ENCODE results near the gene HDAC9.

HDAC9 gene
- 2.1 to 3.4 reads per million in 2 experiments for total RNA-seq

DNA sequence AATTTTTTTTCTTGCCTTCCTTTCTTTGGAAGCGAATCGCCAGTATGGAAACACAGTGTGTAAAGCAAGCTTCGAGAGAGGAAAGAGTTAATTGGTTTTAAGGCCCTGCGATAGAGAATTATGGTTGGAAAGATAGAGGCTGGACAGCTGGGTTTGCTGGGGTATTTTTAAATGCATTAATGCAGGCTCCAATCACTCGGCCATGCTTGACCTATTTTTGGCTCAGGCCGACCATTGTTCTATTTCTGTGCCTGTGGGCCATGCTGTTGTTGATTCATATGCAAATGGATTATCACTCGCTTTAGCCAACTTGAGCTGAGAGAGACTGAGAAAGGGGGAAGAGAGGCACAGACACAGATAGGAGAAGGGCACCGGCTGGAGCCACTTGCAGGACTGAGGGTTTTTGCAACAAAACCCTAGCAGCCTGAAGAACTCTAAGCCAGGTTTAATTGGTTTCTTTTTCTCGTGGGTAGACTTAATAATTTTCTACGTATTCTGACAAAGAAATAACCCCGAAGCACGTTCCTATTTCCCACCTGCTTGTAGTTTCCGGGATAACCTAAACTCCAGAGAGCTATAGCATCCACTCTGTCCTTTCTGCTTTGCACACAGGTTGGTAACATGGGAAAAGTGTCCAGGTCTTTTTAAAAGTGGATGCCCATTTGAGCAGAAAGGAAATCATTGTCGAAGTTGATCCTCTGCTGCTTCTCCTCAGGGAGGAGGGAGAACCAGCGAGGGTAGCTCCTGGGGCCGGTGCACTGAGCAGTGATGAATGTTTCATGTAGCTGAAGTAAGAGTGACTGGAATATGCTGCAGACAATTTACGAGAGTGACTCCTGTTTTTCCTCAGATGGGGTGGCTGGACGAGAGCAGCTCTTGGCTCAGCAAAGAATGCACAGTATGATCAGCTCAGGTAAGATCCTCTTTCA, at the start of gene HDAC9:
HDAC9 (plus strand) TSS at position 338 of the 929 bp plus-strand sequence; CDS start at position 892, 554 bp downstream.
- no peak for DNase-seq (ENCODE audit: low read depth)

DNA sequence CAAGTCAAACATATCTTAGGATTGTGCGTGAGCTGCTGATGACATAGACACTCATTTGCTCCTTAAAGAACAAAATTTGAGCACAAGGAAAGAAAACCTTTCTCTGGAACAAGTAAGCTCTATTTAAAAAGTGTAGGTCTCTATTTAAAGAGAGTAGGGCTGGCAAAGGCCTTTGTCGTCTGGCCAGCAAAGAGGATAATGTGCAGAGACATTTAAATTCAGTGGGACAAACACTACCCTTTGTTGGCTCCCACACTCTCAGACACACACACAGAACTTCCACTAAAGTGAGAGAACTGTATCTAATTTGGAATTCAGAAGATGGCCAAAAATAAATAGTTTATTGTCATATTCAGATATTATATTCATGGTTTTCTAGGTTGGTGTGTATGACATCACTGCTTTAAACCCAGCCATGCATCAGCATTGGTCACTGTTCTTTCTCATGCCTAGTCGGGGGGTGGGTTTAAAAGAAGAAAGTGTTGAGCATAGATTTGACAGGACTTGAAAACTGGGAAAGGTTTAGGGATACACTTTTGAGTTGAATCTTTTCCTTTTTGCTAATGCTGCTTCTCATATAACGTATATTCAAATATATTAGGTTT, 49.5 kb upstream of the HDAC9 start:
- DNase-seq (ENCODE audit: low read depth) = no peak

DNA sequence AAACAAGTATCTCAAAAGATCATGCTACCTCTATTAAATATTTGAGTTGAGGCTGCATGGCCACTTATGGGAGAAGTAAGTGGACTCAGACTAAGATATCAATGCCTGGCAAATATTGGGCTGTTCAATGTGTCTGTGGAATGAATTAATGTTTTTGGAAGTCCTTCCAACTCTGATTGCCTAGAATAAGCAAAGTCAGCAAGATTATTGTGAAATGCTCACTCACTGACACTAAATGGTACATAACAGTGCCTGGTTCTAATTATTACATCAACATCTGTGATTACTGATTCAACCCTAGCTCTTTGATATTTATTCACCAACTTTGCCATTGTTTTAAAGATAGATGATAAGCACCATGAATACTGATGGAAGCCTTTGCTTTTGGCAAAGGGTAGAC, 45.5 kb upstream of the HDAC9 start:
- DNase-seq (ENCODE audit: low read depth) = no peak

DNA sequence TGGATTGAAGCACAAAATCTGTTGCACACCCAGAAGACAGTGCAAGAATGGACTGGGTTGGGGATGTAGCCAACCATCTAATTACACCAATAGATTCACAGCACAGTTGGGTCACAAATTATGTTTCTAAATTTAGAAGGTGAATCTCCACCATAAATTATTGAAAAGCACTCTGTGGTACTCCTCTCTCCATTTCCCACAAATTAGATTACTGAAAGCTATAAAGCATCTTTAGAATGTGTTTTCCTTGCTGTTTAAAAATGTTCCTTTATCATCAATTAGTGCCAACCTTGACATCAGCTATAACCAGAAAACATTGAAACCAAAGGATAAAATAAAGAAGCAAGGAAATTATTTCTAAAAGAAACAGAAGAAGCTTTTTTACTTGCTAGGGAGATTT, 39.9 kb upstream of the HDAC9 start:
- DNase-seq (ENCODE audit: low read depth) = no peak

DNA sequence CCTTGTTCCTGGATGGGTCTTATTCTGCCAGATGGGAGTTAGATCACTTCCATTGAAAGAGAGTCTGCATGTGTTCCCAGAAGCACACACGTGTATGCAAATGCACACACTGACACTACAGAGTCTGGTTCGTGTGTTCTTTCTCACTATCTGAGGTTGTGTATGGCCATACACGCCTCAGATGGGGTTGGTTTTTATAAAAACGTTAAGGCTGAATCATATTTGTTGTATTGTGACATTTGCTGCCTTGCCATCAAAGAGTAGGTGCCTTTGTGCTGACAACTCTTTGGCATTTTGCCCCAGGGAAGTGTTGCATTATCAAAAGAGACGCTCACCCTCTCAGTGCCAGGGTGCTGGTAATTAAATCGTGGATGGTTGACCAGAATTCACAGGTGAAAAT, 37.7 kb upstream of the HDAC9 start:
- DNase-seq (ENCODE audit: low read depth) = no peak

DNA sequence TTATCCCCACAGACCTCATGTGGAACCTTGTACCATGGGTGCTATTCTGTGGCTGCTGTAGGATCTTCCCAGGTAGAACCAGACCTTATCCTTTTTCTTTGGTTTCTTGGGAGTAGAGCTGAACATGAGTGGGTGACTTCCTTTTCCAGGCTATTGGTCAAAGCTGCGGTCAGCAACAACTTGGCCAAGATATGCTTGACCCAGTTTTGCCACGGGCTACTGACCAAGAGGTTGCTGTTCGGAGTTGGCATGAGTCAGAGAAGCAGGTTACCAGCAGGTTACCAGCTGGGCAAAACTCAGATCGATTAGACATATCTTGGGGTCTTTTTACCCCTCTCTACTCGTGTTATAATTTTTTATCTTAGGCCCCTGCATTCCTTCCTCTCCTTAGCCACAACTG, 36.7 kb upstream of the HDAC9 start:
- no peak for DNase-seq (ENCODE audit: low read depth)

DNA sequence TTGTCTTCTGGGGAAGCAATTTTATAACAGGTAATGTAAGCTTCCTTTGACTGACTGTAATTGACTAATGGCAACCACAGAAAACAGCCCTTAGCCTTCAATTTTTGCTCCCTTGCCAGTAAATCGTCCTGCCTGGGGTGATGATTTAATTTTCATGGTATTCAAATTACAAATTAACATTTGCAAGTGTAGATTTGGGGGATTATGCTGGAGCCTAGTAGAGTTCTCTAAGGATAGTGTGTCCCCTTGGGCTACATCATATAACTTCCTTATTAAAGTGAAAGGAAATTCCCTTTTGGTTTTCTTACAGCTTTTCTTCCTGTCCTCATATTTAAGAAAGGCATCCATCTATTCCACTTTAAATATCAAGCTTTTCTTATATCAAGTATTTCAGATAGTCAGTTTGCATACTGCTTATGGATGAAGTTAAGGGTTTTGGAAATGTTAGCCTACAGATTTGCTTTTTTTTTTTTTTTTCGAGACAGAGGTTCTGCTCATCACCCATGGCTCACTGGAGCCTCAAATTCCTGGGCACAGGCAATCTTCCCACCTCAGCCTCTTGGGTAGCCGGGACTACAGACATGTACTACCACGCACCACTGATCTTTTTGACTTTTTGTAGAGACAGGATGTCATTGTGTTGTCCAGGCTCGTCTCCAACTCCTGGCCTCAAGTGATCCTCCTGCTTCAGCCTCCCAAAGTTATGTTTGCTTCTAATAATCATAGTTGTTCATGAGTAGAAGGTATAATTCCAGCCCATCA, 35.9 kb upstream of the HDAC9 start:
- no peak for DNase-seq (ENCODE audit: low read depth)

DNA sequence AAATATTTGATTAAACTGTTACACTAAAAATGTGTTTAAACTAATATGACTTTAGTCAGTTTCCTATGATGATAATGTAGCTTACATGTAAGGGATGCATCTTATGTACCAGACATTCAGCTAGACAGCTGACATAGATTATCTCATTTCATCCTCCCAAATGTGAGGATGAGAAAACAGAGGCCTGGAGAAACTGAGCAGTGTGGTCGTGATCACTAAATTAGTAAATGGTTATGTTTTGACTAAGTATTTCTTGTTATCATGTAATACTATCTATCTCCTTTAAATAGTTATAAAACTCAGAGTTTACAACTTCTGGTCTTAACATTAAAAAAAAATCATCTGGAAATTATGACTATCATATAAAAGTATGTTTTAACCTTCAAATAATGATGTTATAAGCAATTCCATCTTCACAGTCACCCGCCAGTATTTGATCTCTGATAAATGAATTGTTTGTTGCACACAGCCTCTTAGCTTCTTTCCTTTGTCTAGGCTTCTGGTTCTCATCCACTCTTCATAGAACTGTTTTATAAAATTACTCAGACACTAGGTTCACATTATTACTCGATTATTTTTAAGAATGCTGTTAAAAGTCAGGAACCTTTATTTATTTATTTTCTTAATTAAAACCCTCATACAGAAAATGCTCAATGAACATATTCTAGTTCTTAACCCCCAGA, 33.6 kb upstream of the HDAC9 start:
- no peak for DNase-seq (ENCODE audit: low read depth)

DNA sequence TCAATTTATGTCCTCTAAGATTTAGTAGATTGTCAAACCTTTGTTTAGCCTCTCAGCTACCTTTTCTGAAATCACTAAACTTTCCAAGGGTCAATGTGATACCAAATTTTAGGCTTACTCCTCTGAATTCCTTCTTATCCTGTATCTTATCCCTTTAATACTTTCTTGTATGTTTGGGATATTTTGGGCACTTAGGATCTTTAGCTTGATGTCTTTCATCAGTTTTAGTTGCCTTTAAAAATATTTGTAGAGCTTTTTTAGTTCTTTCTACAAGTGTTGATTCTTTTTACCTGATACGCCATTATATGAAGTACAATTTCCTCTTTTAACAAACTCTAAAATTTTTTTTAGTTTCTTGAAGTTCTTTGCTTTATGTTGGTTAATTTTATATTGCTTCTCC, 30.7 kb upstream of the HDAC9 start:
- no peak for DNase-seq (ENCODE audit: low read depth)

DNA sequence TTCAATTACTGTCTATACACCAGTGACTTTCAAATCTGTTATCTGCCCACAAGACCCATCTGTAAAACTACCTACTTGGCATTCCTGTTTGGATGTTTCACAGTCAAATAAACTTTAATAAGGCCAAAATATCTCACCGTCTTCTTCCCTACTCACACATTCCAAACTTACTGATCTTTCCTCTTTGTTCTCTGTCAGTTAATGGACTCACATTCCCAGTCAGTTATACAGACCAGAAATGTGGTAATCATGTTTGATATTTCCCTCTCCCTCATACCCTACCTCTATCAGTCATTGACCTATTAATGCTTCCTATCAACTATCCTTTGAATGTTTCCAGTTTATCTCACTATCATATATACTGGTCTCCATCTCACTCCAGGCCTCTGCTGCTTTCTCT, 28.5 kb upstream of the HDAC9 start:
- DNase-seq (ENCODE audit: low read depth) = no peak

DNA sequence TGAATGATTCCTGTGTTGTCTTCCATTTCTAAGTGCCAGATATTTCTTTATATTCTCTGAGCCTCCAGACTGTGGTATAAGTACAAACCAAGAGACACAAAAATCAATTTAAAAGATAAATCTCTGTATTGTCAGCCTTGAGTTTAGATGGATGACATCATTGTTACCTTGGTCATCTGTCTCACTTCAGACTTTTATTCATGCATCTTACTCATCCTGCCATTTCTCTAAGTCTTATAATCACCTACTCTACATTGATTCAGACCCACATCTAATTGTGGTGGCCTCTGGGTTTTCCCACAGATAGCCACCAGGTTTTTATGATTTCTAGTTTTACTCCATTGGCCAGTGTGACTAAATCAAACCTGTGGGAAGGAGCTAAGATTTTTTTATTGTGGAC, 26.8 kb upstream of the HDAC9 start:
- DNase-seq (ENCODE audit: low read depth) = no peak

DNA sequence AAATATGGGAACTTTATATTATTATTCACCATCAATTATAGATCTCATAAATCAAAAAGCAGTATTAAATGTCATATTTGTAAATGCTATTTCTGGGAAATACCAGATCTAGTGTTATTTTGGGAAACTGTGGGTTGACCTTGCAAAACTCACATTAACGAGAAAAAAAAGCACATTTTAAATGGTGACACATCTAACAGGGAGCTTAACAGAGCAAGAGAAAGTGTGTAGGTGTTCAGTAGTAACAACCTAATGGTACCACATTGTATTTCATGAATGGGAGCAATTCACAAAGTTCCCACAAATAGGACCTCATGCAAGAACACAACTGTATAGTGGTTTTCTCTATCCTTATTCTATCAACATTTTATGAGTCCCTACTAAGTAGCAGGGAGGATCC, 26.2 kb upstream of the HDAC9 start:
- DNase-seq (ENCODE audit: low read depth) = no peak

DNA sequence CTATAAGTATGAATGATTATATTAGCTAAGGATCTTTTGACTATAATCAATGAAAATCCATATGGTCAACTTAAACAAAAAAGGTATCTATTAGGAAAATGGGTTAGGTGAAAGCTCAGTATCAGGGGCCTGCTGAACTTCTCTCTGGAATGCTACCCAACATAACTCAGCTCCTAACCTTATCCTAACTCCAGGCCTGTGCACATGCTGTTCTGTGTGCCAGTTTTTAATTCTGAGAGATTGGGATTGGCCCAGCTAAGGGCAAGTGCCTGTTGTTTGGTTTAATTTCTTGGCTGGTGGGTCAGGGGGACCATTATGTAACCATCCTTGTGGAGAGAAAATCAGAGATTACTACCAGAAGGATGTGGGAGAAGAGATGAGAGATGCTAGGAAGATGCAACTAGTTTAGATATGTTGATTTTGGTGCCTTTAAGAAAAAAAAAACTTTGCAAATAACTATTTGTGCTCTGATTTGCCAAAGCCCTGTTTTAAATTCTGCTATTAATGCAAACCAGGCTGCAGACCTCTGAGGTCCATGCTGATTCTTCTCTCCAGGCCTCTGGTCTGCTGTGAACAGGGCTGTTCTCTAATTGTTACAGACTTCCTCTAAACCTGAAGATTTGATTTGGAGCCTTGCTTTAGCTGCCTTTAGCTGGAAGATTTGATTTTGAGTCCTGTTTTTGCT, 23.9 kb upstream of the HDAC9 start:
- no peak for DNase-seq (ENCODE audit: low read depth)

DNA sequence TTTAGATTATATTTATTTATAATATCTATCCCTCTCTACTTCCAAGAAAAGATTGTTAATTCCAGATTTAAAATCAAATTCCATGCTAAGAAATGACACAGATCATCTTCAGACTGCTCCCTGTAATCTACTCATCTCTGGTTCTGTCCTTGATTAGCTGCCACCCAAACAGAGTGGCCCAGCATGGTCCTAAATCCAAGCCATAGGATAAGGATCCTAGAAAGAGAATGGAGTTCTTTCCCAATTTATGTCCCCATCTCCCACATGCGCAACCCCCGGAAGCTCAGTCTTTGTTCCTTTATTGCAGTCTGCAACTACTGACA, 23.4 kb upstream of the HDAC9 start:
- no peak for DNase-seq (ENCODE audit: low read depth)

DNA sequence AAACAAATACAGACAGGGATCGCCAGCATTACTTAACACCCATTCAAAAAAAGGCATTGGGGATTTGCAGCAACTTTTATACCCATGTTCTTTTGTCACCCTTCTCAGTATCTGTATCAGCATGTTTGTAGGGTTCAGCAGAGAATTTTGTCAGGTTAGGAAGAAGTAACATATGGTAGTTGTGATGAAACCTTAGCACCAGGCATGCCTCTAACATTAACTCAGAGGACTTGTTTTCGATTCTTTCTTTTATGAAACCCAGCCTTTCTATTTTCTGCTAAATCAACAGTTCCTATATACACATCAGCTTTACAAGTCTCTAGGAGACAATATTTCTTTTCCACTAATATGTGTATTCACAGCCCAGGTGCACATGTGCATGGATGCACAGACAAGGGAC, 22.4 kb upstream of the HDAC9 start:
- no peak for DNase-seq (ENCODE audit: low read depth)

DNA sequence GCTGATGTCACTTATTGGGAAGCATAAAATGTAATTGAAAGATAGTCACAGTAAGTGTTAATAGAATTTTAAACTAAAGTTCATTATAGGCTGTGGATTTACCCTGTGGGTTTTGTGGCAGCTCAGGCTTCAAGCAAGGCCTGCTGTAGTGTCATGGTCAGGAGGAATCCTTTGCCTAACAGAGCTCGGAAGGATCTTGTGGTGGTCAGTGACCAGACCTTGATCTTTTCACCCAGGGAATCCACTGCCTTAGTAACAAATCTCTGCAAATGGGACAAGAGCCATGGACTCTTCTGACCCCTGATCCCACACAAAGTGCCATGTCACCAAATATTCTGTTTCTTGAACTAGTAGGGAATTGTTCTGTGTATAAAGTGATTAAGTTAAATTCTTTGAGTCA, 20.6 kb upstream of the HDAC9 start:
- DNase-seq (ENCODE audit: low read depth) = no peak

DNA sequence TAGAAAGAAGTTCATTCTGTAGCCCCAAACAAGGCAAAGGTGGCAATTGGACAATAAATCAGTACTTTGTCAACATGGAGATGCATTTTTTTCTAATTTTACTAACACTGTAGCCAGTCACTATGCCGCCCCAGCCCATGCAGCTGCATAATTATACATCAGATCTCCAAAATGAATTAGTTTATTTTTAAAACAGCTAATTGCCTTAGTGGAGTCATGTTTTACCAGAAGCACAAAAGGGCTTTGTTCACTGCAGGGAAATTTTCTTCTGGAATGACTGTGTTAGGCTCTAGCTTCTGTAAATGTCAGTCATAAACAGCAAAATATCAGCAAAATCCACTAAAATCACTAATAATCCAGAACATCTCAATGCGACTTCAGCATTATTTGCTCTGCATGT, 20.1 kb upstream of the HDAC9 start:
- DNase-seq (ENCODE audit: low read depth) = no peak

DNA sequence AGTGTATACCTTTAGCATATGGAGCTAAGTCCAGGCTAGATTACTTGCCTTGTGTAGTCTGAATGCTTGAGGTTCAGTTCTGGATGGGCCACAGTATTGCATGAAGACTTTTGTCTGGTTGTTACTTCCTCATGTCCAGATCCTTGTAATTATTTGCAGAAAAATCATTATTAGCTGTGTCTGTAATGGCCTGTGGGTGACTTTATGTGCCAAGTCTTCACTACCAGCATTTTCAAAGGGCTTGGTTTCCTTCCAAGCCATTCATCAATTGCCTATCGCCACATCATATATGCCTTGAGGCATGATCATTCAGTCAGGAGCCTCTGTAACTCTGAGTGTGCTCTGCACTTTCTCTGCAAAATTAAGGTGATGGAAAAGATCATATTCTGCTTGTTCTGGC, 13.8 kb upstream of the HDAC9 start:
- DNase-seq (ENCODE audit: low read depth) = no peak

DNA sequence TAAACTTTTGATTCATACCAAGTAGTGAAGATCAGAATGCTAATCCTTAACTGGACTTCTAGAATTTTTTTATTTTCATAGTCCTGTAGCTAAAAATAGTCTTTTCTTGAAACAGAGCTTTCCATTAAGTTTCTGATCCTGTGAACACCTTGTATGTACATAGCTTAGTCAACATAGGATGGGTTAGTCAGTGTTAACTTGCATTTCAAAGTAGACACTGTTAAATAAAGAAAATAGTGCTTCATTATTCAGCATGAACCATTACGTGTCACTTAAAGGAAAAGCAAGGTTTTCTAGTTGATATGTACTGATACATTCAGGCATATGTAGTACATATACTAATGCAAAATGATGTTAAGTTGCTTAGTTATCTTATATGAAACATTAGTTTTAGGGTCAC, 7.5 kb upstream of the HDAC9 start:
- no peak for DNase-seq (ENCODE audit: low read depth)

DNA sequence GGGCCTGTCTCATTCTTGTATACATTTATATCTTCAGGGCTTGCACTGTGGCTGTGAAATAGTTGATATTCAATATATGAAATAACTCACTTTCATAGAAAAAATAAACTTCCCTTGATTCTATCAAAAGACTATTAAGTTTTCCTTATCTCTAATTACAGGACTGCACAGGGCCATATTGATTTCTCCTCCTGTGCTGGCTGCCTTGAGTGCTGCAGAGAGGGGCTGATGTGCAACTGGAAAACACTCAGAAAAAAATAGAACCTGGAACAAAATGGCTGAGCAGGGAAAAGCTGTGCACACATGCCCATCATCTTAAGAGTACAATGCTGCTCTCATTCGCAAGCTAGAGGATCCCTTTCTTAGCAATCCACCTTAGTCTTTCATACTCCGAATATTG, 5.9 kb upstream of the HDAC9 start:
- DNase-seq (ENCODE audit: low read depth) = no peak

DNA sequence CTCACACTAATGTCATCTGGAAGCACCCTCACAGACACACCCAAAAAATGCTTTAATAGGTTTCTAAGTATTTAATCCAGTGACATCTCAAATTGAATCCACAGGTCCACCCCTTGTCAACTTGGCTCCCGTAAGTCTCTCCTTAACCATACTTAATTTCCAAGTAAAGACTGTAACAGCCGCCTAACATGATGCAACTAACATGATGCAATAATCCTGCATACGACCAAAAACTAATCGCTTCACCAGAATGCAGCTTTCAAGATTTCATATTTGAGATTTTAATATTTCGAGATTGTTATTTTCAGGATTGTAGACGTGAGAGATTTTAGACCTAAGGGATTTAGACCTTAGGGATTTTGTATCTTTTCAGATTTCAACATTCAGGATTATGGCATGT, 3.7 kb upstream of the HDAC9 start:
- no peak for DNase-seq (ENCODE audit: low read depth)

DNA sequence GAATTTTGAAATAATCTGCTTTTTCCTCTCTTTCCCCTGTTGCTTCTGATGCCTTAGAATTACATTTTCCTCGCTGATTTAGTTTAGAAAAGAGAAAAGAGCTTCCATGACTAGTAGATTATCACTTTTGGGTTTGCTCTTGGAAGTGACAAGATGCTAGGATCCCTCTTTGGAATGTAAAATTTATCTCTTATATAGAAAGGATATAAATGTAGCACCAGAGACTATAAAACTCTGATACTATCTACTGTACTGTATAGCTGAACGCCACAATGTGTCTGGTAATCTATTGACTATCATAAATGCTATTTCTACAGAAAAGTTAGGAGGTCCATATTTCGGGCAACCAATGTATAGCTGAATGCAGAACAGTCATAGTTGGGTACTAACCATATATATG, 1.1 kb upstream of the HDAC9 start:
- DNase-seq (ENCODE audit: low read depth) = no peak
